Stimulated activated CD8-positive, alpha-beta memory T cell treated with anti-CD3 and anti-CD28 coated beads, Interleukin-7, amount 100 ng/mL, for 48 hours (primary cell): ENCODE results near the gene RPL23.
"Not testable (repeated sequence)": the region's sequence is repeated elsewhere in the genome, so short reads cannot be mapped to it uniquely, and the experiment has no call there.

Experiments used
- DNase-seq, 2 donors: peaks; one replicate each; pipeline ENCODE4 v3.0.0-alpha.2; 2020; ENCODE audit warnings: low read depth in 1 of 2; ENCODE audit errors: extremely low read depth in 1 of 2

RPL23 gene

GRCh38 chr17:38868817-38869525 is 15.4 kb upstream of the RPL23 start:
- DNase-seq = peak; percentile 75 to 84

GRCh38 chr17:38867968-38868816 is 14.7 kb upstream of the RPL23 start:
- DNase-seq = no peak

GRCh38 chr17:38867179-38867967 is 13.9 kb upstream of the RPL23 start:
- no peak for DNase-seq

GRCh38 chr17:38864636-38865398 is 11.3 kb upstream of the RPL23 start:
- no peak for DNase-seq

- no peak for DNase-seq
Observed at GRCh38 chr17:38861399-38861843, 7.9 kb upstream of the RPL23 start.

- DNase-seq = no peak
Observed at GRCh38 chr17:38857271-38857670, 3.8 kb upstream of the RPL23 start.

GRCh38 chr17:38855101-38855714 is 1.7 kb upstream of the RPL23 start:
- DNase-seq = not testable (repeated sequence)

- no peak for DNase-seq
Observed at GRCh38 chr17:38852771-38853291, 690 bp downstream of the RPL23 start.

- DNase-seq = no peak
Observed at GRCh38 chr17:38851434-38851833, 2.1 kb downstream of the RPL23 start.

GRCh38 chr17:38850374-38850773 is 3.1 kb downstream of the RPL23 start:
- no peak for DNase-seq

- no peak for DNase-seq
Observed at GRCh38 chr17:38848939-38849605, 4.4 kb downstream of the RPL23 start.

GRCh38 chr17:38848557-38848891 is 5.0 kb downstream of the RPL23 start:
- no peak for DNase-seq

GRCh38 chr17:38844261-38844757 is 9.2 kb downstream of the RPL23 start:
- DNase-seq = no peak

GRCh38 chr17:38825762-38826247 is 27.7 kb downstream of the RPL23 start:
- DNase-seq = no peak

GRCh38 chr17:38824899-38825761 is 28.4 kb downstream of the RPL23 start, which contains the start of gene CWC25:
TSS of gene CWC25 (minus strand) at chr17:38825321. CDS start at chr17:38825183, 138 bp downstream.
- DNase-seq = peak; percentile 81 to 90

- peak in 1 of 2 donors; percentile 16 for DNase-seq
Observed at GRCh38 chr17:38815576-38816193, 37.8 kb downstream of the RPL23 start.

GRCh38 chr17:38809828-38810227 is 43.7 kb downstream of the RPL23 start:
- DNase-seq = no peak
